Hepatic stellate cell (primary cell): Measurements from ENCODE around the gene ZDHHC17.

ENCODE experiments used
- DNase-seq: peaks from one replicate; pipeline ENCODE4 v3.0.0; 2011; ENCODE audit warnings: low spot score

Gene ZDHHC17

DNA sequence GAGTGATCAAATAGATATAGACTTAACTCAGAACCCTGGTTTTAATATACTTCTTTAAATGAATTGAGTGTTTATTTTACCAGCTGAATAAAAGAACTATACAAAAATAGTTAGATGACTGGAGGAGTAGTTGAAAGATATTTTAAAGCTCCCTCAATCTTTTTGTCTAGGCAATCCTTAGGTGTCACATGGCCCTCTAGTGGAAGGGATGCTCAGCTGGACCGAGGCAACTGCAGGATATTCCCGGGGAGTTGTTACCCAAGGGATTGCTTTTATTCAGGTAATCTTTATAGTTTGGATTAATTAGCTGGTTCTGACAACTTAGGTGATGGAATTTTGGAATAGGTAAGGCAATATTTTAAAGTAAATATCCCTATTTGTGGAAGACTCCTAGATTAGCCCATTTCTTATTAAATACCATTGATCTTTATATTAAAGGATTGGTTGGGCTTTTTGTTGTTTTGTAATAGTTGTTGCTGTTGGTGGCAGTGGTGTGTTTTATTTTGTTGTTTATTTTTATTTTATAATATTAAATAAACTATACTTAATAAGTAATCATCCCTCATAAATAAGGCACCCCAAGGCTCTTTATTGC, 57.1 kb downstream of the ZDHHC17 start:
- peak; percentile 29 for DNase-seq

DNA sequence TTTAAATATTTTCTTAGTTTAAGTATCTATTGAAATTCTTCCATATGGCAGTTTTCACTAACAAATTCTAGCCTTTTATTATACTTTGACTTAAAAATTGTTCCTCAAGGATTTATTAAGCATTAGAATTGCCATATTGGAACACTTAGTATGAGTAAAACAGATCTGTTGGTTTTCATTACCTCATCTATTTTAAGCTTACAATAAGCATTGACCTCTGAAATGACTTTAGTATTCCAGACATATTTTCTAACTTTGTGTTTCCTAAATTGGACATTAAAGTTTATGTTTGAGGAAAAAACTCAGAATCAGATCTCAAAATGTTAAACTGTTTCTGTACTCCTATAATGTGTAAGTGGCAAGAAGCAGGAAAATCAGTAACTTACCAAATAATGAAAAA, 66.5 kb downstream of the ZDHHC17 start:
- no peak for DNase-seq

DNA sequence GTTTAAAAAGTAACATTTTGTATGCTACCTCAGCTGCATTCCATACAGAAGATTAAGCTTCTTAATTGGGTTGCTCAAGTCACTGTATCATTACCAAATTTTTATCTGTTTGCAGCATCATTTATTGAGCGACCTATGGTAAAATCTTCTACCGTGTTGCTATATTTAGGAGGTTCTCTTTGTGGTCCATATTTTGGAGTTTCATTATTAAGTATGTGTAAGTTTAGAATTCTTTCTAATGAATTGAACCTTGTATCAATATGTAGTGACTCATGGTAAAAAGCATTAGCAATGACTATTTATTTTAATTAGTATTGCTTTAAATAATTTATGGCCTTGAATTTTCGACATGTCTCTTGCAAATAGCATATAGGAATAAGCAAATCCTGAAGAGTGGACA, 72.7 kb downstream of the ZDHHC17 start:
- DNase-seq: no peak

DNA sequence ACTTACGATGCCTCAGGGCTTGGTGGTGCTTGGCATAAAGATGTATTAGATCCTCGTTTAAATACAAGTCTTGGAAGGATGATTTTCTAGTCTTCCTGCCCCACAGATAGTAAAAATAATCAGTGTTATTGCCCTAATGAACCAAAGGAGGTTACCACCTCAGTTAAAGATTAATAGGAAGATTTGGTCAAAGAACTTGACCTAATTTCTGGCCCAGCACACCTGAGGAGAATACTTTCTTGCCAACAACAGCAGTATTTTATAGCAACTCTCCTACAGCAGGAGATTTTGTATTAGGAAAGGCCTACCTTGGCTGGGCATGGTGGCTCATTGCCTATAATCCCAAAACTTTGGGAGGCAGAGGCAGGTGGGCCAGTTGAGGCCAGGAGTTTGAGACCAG, 83.3 kb downstream of the ZDHHC17 start:
- no peak for DNase-seq

DNA sequence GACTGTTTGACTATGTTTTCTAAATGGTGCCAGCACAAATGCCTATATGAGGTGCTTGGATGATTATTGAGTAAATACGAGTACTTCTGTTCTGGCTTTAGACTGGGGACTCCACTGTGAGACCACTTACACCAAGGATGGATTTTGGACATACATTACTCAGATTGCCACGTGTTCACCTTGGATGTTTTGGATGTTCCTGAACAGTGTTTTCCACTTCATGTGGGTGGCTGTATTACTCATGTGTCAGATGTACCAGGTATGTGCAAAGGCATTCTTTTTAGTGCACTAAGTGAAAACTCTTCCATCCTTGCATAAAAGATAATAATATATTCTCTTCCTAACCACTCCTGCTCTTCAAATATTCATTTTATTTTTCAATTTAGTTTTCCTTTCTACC, 84.2 kb downstream of the ZDHHC17 start:
- DNase-seq: no peak

DNA sequence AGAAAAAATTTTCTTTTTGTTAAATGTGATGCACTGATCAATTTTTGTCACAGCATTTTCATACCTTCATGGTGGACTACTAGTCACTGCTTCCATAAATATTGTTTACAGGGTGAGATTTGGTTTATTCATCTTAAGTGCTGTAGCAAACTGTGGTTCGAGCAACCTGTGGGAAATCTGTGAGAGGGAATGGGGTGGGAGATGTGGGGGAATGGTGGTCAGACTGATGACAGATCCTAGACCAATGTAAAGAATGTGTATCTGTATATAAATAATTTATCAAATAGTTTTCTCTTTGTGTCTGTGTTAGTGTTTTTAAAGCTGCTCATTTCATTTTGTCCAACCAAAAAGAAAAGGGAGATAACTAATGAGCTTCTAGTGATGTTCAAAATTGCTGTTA, 88.2 kb downstream of the ZDHHC17 start:
- DNase-seq: no peak

DNA sequence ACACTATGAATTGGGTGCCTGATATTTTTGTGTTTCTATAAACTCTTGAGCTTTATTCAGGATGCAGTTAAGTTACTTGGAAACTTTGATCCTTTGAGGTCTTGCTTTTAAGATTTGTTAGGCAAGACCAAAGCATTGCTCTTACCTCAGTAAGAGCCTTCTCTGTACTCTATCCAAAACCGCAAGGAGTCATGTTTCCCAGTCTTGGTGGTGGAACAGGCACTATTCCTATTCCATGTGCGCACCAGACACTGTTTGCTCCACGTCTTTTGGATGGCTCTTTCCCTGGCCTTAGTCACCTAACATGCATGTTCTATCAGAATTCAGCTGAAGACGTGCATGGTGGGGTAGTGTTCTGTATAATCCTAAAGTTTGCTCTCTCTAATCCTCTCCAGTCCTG, 91.4 kb downstream of the ZDHHC17 start:
- no peak for DNase-seq

DNA sequence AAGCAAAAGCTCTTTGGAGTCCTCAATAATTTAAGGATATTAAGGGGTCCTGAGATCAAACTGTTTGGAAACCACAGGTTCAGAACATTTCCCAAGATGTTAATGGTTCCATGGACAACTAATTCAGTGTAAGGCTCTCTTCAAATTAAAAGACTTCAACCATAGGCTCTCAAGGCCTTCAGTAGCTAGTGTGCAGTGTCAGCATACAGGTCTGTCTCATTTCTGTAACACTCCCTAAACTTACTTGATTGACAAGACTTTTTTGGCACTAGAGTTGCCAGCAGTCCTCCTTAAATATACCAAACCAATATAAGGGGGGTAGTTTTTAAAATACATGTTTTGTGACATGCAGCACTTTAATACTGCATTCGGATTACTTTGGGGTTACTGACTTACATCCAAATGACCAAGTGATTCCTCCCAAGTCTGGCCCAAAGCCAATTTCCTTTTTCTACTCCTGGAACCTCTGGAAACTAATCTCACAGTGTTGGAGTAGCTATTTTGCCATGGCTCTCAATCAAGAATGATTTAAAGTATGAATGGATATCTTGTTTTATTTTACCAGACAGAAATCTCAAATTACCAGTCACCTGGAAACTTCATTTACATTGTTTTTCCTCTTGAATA, 92.2 kb downstream of the ZDHHC17 start:
- DNase-seq: no peak

DNA sequence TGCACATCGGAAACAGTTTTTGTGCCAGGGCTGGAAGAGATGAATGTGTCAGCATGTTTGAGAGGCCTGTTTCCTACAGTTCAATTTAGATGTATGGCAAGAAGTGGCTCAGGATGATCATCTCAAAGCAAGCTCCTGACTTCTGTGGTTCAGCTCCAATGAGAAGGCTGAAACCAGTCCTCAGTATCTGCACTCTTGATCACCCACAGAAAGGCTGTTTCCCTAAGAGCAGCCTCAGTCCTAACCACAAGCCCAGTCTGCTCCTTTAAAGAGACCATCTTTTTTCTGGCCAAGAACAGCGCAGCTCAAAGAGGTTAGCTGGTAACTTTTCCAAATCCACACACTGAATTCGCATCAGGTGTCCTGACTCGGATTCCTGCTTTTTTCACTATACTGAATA, 95.7 kb downstream of the ZDHHC17 start:
- no peak for DNase-seq

DNA sequence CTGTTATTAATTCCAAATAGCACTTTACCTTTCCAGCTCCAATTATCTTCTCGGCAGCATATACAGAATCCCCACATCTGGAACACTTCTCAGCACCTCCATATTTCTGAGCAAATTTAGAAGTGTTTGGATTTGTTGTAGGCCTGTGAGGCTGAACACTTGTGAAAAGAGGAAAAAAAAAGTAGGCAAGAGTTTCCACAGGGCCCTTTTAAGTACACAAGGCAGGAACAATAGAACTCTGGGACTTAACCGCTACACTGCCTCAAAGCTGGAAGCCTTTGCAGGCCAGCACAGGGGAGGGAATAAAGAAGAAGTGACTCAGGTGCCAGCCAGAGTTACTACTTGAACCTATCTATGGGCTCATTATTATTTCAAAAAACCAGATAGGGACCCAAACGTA, 96.3 kb downstream of the ZDHHC17 start:
- no peak for DNase-seq

DNA sequence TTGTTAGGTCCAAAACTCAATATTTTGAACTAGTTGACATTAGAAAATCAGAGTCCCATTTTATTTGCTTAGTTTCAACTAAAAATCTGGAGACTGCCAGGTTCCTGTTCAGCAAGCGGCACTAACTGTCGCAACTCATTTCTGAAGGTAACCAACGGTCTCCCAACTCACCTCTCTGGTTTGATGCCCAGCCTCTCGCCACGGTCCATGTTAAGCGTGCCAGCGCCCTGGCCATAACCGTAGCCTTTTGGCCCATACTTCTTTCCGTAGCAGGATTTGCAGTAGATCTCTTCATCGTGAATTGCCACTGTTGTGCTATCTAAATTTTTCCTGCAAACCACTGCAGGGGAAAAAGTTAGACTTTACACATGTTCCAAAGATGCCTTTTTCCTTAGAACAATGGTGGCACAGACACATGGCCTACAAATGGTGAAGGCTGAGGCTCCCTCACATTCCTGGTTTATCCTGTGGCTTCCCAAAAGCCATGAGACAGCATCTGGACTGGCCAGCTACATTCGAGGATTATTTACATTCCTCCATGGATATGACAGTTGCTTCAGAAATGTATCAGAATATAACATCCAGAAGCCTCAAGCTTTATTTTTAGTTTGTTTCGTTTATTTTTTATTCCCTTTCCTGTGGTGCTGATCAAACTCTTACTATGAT, 99.2 kb downstream of the ZDHHC17 start:
- DNase-seq: peak; percentile 74

DNA sequence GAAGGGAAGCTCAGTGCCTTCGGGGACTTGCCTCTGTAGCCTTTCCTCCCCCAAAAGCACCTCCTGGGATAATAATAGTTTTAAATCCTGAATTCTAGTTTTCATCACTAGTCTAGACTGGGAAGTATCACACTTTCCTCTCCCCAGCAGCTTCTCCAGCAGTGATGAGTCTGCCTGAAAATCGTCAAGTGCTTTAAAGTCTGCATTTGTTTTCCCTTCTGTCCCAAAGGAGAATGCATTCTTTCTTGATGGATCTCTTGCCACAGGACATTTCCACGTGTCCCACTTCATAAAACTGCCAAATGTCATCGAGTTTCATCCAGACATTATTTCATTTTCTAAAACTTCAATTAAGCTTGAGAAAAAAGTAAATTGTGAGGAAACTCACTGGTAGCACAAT, 99.9 kb downstream of the ZDHHC17 start:
- no peak for DNase-seq

DNA sequence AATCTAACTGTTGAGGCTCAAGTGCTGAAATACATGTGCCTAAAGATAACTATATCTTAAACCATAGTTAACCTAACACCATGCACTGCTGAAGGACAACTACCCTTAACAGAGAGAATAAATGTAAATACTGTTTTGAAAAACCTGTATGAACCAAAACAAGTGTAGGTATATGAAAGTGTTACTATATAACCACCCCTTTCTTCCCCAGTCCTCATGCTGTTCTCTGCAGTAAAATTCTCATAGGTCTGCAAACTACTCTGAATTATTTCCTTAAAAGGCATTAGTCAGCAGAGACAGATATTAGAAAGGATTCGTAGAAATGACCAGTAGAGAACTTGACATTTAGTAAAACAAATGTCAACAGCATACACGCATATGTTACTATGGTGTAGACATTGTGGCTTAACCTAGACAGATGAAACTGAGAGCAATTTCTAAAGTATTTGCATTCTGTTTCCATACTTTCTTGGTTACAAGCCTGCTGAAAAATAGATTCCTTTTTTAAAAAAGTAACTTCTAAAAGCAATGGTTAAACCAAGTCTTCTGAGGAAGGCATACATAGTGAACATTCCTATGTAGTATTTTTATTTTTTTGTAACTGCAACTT, 101.0 kb downstream of the ZDHHC17 start:
- no peak for DNase-seq

DNA sequence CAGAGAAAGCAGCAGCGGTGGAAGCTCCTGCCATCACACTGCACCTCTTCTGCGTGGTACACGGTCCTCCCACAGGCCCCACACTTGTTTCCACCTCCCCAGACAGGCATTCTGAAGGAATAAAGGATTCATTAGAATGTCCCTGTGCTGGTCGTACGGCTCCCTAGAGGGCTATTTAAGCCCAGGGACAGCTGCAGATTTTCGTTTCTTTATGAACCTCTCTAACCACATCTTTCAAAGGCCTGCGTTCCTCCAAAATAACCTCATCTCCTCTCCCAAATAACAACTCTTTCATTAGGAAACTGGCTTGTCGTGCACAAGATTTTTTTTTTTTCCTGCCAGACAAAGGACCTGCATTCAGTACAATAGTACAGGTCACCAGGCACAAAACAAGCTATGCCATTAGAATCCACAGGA, 102.2 kb downstream of the ZDHHC17 start:
- DNase-seq: no peak

DNA sequence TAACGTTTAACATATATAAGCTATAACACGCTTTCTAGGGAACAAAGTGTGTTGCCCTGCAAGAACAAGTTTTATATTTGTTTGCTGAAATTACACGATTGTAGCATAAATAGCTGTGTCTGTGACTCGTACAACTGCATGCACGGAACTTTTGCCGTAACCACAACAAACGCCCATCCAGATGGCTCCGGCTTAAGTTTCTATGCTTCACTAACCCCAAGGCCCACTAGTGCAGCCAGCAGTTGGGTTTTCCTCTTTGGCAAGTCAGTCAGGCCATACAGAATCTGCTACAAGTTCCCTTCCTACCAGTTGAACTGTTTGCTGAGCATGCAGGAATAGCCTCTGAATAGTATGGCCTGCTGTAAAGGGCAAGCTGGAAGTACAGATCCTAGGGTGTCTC, 102.8 kb downstream of the ZDHHC17 start:
- DNase-seq: peak; percentile 50

DNA sequence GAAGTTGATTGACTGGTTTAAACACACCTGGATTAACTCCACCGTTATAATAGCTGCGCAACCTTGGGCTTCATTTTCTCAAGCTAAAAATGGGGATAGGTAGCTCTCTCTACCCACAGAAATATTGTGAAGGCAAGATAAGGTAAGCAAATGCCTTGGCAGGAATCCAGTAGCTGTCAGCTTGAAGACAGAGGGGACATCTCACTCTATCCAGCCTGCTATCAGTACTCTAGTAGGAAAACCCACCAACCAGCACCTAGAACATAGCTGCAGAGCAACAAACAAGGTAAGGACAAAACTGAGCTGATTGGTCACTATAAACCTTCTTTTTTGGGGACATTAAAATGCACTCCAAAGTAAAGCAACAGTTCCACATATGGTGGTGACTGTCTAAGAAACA, 107.2 kb downstream of the ZDHHC17 start:
- DNase-seq: no peak

DNA sequence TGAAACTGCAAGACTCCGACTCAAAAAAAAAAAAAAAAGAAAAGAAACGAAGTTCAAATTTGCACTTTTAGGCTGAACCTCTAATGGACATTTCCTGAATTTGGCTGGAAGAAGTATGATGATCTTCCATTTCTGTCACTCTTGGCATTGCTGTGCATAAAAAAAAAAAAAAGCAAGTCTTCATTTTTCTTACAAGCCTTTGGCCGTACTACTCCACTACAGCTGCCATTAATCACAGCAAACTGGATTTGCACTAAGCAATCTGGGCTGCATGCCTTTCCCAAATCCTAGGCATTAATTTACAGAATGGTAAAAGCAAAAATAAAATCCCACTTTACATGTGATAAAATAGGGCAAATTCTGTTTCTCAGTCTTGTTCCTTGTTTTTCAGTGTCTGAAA, 107.8 kb downstream of the ZDHHC17 start:
- DNase-seq: no peak

DNA sequence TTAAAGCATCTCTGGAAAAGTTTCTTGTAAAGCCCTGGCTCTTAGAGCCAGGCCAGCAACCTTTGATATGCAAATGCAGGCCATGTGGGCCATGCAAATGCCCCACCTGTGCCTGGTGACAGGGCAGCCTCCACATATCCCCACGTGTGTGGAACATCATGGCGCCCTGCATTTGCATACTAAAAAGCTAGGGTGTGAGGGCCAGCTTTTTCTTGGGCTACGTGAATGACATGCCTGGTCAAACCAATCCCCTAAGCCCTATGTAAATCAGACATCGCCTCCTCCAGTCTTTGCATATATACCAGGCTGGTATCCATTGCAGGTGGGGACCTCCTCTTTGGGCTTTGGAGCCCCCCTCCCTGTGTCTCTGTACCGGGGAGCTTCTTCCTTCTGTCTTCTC, 108.5 kb downstream of the ZDHHC17 start:
- DNase-seq: no peak

DNA sequence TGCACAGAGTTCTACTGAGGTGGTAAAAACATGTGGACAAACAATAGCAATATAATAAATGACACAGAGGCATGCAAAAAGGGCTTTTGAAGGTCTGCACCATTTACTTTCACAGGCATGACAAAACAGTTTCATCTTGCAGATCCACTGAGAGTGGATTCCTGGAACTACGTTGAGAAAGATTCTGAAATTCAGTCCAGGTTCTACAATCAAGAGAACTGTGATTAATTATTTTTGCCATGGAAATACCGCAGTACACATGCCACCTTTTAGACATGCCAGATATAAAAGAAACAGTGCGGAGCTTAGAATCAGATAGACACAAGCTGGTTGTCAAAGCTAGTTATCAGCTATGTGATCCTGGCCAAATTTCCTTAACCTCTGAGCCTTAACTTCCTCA, 110.1 kb downstream of the ZDHHC17 start:
- DNase-seq: no peak

DNA sequence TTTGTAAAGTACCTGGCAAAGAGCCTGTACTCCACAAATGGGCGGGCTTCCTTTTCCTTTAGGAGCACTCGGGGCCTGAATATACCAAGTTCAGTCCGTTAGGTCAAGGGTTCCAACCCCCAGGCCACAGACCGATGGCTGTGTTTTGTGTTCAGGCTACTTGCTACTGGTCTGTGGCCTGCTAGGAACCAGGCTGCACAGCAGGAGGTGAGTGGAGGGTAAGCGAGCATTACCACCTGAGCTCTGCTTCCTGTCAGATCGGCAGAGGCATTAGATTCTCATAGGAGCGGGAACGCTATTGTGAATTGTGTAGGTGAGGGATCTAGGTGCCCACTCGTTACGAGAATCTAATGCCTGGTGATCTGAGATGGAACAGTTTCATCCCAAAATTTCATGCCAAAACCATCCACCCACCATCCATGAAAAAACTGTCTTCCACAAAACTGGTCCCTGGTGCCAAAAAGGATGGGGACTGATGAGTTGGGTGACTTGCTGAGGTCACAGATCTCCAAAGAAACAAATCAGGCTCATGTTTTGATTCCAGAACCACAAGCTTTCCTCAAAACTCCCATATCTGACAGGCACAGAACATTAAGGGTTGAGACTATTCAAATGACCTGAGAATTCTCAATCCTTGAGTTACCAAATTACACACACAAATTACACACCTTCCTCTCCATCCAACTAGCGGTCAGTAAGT, 110.7 kb downstream of the ZDHHC17 start:
- no peak for DNase-seq

DNA sequence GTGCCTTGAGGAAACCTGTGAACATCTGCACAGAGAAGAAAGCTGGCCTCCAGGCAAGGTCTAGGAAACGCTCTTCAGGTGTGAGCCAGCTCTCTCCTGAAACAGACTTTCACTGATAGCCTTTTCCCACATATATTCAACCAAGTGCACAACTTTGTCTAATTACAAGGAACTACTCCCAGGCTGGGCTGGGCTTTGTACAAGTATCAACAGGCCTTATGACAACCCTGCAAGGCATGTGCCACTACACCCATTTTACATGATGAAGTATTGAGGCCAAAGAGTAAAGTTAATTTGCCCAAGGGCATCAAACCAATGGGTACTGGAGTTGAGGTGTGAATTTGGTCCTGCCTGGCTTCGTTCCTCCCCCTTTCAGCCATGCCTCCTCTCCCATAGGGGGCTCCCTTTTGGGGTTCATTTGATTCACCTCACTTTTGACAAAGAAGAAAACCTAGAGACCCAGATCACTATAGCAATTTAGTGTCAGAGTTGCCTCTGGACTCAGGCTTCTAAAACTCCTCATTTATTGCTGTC, 112.8 kb downstream of the ZDHHC17 start:
- no peak for DNase-seq

DNA sequence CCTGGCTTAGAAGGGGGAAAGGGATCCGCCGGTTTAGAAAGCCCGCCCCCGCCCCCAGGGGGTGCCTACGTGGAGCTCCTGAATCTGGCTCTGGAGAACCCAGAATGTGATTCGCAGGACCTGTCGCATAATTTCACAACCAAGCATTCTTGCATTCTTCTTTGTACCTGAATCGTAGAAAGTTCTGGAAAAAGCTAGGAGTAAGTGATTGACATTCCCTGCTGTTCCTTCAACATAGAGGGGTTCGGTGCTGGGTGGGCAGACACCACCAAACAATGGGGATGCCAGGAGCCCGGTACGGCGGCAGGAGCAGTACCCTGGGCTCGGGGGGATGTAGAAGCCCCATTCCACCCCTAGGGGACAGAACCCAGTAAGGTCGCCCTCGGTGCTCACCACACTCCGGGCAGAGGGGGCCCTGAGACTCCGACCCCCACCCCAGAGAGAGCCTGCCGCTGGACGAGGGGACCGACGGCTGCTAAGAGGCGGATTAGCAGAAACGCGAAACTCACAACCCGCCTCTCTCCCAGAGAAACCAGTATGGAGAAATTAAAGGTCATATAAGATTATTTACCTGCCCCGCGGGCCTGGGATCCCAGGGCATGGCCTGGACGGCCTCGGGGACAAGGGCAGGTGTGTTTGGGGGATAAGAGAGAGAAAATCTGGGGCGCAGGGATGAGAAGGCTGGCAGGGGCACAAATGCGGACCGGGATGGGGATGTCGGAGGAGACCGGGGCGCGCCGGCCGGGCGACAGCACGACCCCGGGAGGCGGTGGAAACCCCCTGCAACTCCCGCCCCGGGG, 114.4 kb downstream of the ZDHHC17 start:
- DNase-seq: peak; percentile 49
